SK-N-SH treated with all-trans-retinoic acid at 6 μM for 48 hours (cell line): ENCODE measurements around the gene XIRP2.

Experiments used
- ARNTL ChIP-seq: fragments of 450-650 bp; formaldehyde crosslinking; IDR thresholded peaks from 2 replicates; pipeline ENCODE4 v1.5.0; 2020; ENCODE audit warnings: low read depth, mild to moderate bottlenecking, moderate library complexity, borderline replicate concordance
- CREB5 ChIP-seq: fragments of 250-450 bp; sonication (Bioruptor Pico); IDR thresholded peaks from 2 replicates; pipeline ENCODE4 v1.5.1; 2020; ENCODE audit warnings: low read depth, mild to moderate bottlenecking, moderate library complexity
- CSDC2 ChIP-seq: fragments of 250-450 bp; sonication (Bioruptor Pico); IDR thresholded peaks from 2 replicates; pipeline ENCODE4 v1.5.0; 2020; ENCODE audit warnings: mild to moderate bottlenecking, moderate library complexity
- CSRNP3 ChIP-seq: fragments of 250-450 bp; sonication (Bioruptor Pico); IDR thresholded peaks from 2 replicates; pipeline ENCODE4 v1.5.1; 2021; ENCODE audit warnings: mild to moderate bottlenecking, moderate library complexity
- ESRRG ChIP-seq: fragments of 250-450 bp; sonication (Bioruptor Pico); IDR thresholded peaks from 2 replicates; pipeline ENCODE4 v1.6.1; 2021; ENCODE audit warnings: mild to moderate bottlenecking
- PATZ1 ChIP-seq: fragments of 250-450 bp; sonication (Bioruptor Pico); IDR thresholded peaks from 2 replicates; pipeline ENCODE4 v1.8.0; 2020; ENCODE audit warnings: mild to moderate bottlenecking, moderate library complexity, borderline replicate concordance
- RARB ChIP-seq: fragments of 250-450 bp; sonication (Bioruptor Pico); IDR thresholded peaks from 2 replicates; pipeline ENCODE4 v1.8.0; 2021; ENCODE audit warnings: mild to moderate bottlenecking, moderate library complexity
- TSHZ2 ChIP-seq: fragments of 250-450 bp; sonication (Bioruptor Pico); IDR thresholded peaks from 2 replicates; pipeline ENCODE4 v1.5.0; 2020; ENCODE audit warnings: mild to moderate bottlenecking, moderate library complexity
- ZC3H10 ChIP-seq: fragments of 250-450 bp; sonication (Bioruptor Pico); IDR thresholded peaks from 2 replicates; pipeline ENCODE4 v1.5.1; 2021; ENCODE audit warnings: mild to moderate bottlenecking, moderate library complexity
- ZFP3 ChIP-seq: fragments of 250-450 bp; sonication (Bioruptor Pico); IDR thresholded peaks from 2 replicates; pipeline ENCODE4 v1.5.0; 2020; ENCODE audit warnings: mild to moderate bottlenecking, moderate library complexity
- ZFP30 ChIP-seq: fragments of 450-650 bp; formaldehyde crosslinking; IDR thresholded peaks from 2 replicates; pipeline ENCODE4 v1.5.0; 2022; ENCODE audit warnings: mild to moderate bottlenecking, moderate library complexity
- ZNF70 ChIP-seq: fragments of 450-650 bp; formaldehyde crosslinking; IDR thresholded peaks from 2 replicates; pipeline ENCODE4 v1.5.0; 2020; ENCODE audit warnings: mild to moderate bottlenecking, moderate library complexity

- TF ChIP-seq ESRRG (CRISPR knock-in tag), result no peak
- no peak for TF ChIP-seq ZC3H10 (CRISPR knock-in tag)
- TF ChIP-seq RARB, result no peak
- no peak for TF ChIP-seq CSDC2 (CRISPR knock-in tag)
- TF ChIP-seq ZNF70 (CRISPR knock-in tag), result no peak
- TF ChIP-seq ZFP30 (CRISPR knock-in tag), result no peak
- TF ChIP-seq PATZ1 (CRISPR knock-in tag), result no peak
- no peak for TF ChIP-seq CSRNP3 (CRISPR knock-in tag)
- no peak for TF ChIP-seq CREB5 (CRISPR knock-in tag)
- no peak for TF ChIP-seq ARNTL (CRISPR knock-in tag)
- no peak for TF ChIP-seq ZFP3 (CRISPR knock-in tag)
- TF ChIP-seq TSHZ2 (CRISPR knock-in tag), result no peak
Observed at GRCh38 chr2:166862468-166863132, 25.7 kb upstream of the XIRP2 start.
